NCI-H146 treated with DMSO at 0.1 percent for 48 hours (cell line): Measurements from ENCODE around the gene RRM2.
A peak's percentile ranks its signal among the peaks of the same experiment; 100 is the strongest.

Experiments
- DNase-seq: peaks from one replicate; lab custom pipeline; 2025; ENCODE audit not compliant: unreplicated experiment; lab: John Stamatoyannopoulos, UW

RRM2 gene

DNA sequence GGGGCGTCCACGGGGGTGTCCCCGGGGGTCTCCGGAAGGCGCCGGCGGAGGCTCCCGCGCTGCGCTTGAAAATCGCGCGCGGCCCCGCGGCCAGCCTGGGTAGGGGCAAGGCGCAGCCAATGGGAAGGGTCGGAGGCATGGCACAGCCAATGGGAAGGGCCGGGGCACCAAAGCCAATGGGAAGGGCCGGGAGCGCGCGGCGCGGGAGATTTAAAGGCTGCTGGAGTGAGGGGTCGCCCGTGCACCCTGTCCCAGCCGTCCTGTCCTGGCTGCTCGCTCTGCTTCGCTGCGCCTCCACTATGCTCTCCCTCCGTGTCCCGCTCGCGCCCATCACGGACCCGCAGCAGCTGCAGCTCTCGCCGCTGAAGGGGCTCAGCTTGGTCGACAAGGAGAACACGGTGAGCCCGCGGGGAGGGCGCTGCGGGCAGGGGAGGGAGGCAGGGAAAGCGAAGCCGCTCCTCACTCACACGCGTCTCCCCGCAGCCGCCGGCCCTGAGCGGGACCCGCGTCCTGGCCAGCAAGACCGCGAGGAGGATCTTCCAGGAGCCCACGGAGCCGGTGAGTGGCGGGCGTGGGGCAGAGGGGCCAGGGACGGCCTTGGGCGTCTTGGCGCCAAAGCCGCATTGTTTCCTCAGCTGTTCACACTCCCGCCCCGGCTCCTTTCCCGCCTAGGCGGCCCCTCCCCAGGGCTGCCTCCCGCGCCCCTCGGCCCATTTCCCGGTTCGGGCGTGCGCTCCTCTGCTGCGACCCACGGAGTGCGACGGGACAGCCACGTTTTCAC is at the start of gene RRM2:
Gene RRM2 (plus strand): TSS at position 240 of the 781 bp plus-strand sequence. CDS start 60 bp downstream, at position 300.
- peak; percentile 89 for DNase-seq

DNA sequence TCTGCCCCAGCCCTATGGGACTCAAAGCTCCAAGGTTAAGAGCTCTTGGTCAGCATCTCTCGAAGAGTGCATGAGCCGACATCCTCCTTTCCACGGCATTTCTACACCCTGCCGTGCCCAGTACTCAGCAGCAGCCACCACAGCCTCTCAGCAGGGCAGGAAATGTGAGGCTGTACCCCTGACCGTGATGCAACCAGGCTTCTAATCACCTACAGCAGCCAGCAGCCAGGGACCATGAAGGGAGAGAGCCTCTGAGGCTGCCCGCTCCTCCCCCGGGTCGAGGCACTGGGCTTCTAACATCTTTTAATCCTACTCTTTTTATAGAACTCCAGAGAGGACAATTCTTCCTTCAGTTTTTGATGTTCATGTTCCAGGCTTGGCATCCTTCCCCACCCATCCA is 48.8 kb upstream of the RRM2 start:
- DNase-seq: no peak

DNA sequence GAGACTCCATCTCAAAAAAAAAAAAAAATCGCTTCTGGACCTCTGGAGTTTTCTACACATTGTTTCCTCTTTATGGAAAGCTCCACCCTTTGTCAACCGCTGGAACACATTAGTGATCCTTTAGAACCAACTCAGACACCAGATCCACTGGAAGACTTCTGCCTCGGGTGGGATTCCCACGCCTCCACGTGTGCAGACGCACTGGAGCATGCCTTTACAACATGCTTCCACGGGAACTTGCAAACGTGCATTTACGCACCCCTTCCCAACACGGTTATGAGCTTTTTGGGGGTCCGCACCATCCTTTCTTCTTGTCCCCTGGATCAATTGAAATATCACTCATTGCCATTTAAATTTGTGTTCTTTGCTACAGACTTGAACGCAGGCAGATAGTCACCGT is 47.4 kb upstream of the RRM2 start:
- DNase-seq: no peak

DNA sequence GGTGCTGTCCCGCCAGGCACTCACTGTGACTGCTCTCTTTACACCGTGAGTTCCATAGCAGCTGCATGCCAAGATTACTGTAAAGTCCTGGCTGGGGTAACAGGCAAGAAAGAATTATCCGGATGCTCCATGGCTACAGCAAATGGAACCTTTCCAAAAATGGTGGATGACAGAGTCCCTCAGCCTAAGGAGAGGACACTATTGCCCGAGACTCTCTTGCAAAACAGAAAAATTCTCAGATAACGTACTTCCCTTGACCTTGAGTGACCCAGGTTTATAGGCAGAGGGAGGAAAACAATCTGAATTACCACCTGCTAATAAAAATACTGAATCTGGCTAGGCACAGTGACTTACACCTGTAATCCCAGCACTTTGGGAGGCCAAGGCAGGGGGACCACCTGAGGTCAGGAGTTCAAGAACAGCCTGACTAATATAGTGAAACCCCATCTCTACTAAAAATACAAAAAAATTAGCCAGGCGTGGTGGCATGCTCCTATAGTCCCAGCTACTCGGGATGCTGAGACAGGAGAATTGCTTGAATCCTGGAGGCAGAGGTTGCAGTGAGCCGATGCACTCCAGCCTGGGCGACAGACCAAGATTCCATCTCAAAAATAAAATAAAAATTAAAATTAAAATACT is 46.8 kb upstream of the RRM2 start:
- DNase-seq: no peak

DNA sequence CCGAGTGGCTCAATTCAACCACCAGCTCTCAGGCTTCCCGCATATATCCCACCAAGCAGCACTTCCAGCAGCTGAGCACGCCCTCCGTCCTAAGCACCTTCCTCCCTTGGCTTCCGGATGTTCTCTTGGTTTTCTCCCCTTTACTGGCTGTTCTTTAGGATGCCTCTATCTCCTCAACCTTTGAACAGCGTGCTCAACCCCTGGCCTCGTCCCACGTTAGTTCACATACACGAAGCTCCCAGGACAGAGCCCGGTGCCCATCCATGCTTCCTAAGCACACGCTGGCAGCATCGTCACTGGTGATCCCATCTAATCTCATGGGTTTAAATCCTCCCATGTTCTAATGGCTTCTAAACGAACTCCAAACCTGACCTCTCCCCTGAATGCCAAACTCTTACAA is 46.0 kb upstream of the RRM2 start:
- DNase-seq: no peak

DNA sequence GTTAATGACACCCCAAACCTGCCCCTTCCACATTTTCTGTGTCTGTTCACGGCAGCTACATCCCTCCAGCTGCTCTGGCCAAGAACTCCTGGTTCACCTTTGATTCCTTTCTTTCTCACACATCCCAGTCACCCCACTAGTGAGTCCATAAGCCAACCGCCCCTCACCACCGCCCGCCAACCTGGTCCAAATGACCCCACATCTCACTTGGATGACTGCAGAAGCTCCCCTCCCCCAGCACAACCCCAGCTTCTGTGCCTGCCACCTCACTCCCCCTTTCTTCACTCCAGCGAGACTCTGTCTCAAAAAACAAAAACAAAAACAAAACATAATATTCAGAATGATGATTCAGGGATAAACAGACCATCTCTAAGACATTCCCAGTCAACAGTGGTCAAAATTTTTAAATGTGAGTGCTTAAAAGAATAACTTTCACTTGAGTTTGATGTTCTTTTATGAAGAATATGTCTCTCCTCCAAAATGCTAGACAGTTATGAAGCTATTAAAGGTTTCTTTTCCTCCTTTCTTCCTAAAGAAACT is 45.5 kb upstream of the RRM2 start:
- DNase-seq: no peak

DNA sequence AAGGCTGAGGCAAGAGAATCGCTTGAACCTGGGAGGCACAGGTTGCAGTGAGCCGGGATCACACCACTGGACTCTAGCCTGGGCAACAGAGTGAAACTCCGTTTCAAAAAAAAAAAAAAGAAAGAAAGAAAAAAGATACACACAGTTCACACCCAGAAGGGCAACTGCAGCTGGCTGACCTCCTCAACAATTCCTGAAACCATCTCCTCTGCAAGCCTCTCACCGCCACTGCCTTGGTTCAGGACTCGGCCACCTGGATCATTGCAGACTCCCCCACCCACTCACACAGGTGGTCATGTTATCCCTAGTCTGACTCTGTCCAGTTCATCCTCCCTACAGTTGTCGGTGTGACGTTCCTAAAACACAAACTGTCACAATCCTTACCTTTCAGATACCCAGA is 44.5 kb upstream of the RRM2 start:
- DNase-seq: no peak

DNA sequence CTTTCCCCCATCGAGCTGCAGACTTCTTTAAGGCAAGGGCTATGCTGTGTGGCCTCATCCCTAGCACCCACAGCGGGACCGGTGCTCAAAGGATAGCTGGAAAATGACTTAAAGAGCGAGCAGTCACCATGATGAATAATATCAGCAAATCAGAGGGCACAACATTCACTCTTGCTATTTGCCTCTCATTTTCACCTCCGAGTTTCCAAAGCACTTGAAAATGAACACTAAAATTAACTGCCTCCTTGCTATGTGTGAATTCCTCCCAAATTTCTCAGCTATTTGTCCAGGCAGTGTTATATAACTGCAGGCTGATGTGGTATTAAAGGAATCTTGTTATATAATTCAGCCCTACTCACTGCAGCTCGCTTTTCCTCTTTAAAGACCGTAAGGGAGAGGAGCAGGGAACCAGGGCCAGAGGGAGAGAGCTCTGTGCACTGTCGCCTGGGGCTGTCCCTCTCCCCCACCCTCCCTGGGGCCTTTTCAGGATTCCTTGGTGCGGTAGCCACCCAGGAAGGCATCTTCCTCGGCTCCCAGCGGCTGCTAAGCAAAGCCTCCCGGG is 43.8 kb upstream of the RRM2 start:
- DNase-seq: no peak

DNA sequence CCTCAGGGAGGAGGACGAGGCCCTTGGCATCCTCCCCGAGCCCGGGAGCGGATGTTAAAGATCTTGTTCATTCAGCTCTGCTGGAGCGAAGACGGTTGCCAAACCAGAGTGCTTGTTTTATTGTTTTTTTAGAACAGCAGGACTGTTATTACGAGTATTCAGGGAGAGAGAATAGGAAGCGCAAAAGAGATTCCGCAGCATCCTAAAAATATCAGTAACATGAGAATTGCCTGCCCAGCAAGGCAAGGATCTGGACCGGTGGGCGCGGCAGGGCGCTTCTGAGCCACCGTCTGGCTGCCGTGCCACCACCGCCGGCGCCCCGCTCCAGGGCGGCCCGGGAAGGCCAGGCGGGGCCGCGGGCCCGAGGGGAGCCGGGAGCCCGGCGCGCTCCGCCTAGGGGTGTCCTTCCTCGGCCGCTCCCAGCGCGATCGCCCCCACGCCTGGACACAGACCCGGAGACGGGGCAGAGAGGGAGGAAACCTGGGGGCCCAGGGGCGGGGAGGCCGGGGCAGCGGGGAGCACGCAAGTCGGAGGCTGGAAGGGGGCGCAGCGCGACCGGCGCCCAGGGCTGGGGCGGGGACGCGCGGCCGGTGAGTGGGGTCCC is 43.2 kb upstream of the RRM2 start:
- no peak for DNase-seq

DNA sequence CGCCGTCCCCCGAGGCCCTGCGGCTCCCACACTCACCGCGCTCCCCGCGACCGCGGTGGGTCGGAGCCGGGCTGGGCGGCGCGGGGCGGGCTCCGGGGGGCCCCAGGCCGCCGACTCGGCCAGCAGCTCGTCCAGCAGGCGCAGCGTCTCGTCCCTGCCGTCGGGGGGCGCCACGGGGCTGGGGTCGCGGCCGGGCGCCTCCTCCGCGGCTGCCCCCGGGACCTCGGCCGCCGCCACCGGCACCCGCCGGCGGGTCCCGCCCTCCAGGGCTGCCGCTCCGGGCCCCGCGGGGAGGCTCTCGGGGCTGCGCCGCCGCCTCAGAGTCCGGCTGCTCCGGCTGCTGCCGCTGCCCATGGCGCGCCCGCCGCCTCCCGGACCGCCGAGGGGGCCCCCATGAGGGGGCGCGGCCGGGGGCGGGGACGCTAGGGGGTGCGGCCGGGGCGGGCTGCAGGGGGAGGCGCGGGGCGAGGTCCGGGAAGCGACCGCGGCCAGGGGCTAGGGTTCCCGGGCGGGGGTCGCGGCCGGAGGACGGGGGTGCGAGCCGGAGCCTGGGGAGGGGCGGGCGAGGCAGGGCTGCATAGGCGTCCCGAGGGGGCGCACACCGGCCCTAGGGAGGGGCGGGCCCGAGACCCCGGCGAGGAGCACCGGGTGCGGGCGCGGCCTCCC is 42.5 kb upstream of the RRM2 start, which contains the start of gene CYS1:
Gene CYS1 (minus strand): TSS at position 542 of the 666 bp plus-strand sequence. CDS start 188 bp downstream, at position 354.
- DNase-seq: no peak

DNA sequence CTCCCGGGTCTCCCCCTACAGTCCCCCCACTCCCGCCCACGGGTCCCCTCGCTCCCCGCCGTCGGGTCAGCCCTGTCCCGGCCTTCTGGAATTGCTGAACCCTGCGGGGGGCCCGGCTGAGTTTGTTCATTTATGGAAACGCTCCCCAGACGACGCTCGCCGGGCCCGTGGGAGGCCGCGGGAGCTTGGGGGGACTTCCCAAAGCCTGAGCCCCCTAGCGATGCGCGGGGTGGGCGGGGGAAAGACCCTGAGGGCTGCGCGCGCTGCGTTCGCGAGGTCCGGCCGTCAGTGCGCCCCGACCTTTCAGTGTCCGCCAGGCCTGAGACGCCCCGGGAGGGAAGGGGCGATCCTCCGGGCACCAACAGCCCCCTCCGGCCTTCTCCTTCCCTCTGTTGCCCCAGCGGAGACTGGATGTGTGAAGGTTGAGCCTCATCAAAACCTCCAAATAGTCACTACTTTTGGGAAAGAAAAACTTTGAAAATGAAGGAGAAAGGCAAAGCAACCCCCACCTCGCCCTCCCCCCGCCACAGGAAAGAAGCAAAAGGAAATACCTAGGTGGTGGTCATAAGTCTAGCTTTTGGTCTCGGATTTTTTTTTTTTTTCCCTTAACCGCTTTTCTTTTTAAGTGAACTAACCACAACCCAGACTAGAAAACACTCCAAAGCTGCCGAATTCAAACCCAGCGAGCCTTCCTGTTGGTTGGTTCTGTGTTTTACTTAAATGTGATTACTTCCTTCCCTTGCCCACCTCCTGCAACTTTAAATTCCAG is 41.8 kb upstream of the RRM2 start:
- no peak for DNase-seq

DNA sequence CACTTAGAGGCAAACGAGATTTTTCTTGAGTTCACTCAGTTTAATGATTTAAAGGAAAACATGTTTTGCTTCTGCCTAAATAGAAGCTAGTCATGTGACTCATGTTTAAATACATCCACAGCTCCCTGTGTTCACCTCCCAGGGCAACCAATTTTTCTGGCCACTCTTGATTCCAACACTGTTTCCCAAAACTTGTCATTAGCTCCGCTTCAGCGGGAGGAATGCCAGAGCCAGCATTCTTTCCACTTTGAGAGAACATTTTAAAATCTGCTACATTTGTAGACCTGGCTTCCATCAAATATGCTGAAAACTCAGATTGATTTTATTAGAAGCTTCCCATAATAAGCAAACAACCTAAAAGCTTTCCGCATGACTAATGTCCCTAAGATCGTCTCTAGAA is 39.5 kb upstream of the RRM2 start:
- no peak for DNase-seq

DNA sequence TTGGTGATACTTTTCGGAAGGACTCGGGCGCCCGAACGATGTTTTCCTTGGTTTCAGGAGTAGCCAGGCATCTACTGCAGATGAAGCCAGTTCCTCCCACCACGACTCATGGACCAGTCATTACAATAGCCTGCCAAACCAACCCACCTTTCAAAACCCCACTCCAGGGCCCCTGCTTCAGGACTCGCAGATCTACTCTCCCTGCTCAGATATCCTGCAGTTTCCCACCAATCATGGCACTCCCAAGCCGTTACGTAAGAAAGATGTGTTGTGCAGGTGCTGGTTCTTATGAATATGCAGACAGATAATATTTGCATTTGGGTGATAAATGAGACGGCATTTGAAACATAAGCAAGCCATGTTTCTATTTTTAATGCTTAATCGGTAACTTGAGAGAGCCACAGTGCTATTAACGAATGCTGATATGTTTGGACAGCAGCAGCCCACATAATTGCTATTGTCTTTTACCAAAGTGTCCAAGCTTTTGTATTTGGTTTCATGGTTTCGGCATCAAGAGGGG is 38.8 kb upstream of the RRM2 start:
- peak; percentile 72 for DNase-seq

DNA sequence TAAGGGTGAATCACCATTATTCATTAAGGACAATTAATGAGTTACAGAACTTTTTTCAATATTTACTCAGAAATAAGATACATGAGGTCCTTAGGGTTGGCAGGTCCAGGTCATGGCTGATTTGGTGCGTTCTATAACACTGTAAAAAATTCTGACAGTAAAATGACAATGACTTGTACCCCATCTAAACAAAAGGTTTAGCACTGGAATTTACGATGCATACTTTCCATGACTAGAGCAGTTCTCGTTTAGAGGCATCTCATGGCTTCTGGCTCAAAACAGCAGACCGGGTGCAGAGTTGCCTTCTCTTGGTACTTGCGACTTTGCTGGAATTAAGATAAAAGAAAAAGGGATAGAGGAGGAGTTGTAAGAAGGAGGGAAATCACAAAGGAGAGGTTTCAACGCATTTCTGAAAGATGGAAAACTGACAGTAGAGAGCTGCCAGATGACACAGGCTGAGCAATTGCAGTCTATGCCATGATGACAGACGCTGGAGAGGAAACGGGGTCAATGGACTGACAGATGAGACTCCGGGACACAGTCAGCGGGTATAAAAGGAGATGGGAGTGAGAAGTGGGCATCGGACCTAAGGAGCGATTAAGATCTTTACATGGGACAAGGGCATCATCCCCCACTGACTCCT is 38.2 kb upstream of the RRM2 start:
- DNase-seq: peak; percentile 72

DNA sequence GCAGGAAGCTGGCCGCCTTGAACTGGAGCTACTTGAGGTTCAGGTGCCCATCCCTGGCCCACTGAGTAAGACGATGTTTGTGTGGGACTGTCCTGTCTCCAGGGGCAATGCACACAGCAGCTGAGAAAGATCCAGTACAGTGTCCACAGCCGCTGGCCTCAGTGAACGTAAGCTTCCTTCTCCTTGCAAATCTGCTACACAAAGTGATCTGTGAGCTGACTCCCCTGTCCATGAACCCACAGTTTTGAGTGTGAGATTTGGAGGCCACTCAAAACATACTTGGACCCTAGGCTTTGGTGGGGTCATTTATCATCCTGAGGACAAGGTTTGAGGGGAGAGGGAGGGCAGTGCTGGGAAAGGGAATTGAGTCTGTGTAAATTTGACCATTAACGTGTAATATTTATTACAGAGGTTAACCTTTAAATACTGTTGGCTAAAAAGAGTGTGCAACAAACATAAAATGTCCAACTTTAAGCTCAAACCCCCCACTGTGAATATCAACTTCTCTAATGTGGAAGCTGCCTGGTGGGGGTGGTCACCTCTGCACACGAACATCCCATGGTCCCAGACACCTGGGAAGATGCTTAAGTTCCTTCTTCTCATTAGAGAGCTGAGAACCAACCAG is 37.4 kb upstream of the RRM2 start:
- DNase-seq: no peak

DNA sequence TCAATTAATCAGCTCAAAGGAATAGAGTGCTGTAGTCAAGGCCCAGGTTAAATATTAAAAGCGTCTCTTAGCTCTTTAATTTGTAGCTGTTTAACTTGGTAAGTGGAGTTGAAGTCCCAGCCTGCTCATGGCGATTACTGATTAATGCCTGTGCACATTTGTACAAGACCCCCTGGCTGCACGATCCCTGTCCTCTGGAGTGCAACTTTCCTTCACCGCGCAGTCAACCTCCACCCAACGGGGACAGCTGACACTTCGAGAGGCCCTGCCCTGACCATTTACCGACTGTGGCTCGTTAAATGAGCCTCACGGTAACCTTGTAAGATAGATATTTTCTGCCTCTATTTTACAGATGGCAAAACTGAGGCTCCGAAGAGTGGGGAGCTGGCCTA is 36.9 kb upstream of the RRM2 start:
- no peak for DNase-seq

DNA sequence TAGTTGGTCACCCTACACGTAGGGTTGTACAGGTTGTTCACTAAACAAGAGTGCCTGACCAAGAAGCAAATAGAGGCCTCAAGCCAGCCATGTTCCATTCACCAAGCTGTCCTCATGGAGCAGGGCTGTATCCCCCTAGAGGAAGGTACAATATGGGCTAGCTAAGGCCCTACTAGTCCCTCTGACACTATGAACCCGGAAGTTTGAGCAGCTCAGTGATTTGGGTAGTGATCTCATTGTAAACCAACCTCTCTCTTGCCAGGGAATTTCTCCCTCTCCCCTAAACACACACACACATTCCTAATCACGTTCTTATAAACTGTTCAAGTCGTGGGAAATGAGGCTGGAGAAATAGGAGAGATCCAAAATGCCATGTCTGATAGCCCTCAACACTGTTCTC is 35.6 kb upstream of the RRM2 start:
- DNase-seq: no peak

DNA sequence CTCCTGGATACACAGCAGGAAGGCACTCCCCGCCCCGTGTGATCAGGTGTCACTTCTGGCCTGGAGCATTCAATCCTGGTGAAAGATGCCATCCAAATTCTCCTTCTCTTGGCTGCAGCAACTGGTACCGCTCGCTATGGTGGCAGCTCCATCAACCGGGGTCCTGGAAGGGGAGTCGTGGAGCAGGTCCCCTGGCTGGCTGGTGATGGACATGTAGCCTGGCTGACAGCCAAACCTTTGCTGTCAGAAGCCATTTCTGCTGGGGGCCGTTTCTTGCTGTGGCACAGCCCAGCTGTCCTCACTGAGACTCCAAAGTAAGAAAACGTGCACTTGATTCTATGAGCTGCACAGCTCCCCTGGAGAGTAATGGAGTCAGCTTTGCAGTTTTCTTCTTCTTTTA is 35.2 kb upstream of the RRM2 start:
- no peak for DNase-seq

DNA sequence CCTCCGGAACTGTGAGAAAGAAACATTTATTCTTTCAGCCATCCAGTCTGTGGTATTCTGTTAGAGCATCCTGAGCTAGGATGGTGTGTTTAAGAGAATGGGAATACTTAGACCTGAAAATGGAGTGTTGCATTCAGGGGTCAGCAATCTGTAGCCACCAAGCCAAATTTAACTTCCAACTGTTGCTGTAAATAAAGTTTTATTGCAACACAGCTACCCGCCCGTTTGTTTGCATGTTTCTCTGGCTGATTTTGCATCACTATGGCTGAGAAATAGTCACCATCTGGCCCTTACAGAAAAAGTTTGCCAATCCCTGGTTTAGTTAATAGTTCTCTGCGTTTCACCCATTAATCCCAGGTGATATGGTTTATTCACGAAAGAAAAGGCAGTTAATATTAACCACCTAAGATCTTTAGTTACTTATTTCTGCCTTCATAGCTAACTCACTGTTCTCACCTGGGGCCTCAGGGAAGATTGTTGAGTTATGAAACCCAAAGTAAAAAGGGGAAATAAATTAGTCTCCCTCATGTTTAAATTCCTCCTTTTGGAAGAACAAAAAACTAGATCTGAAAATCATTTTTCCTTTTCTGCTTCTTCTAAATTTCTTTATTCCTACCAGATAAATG is 32.9 kb upstream of the RRM2 start:
- DNase-seq: no peak
